A172 (cell line): ENCODE measurements around the gene GLMN. TPM values are rescaled to one million over a fixed set of nuclear protein-coding genes. Genes with fewer than 3 reads are reported as not detected.

Experiments
- DNase-seq: peaks from one replicate; pipeline ENCODE4 v3.0.0-alpha.2; 2015; ENCODE audit warnings: low spot score
- total RNA-seq: library from RNA; depleted of rRNA; stranded (reverse); fragments of >200 nt; shearing (Covaris generic); gene quantifications from 2 replicates; pipeline ENCODE4 v1.2.3, GENCODE V29; 2014; rRNA removed

The GLMN gene, protein sequence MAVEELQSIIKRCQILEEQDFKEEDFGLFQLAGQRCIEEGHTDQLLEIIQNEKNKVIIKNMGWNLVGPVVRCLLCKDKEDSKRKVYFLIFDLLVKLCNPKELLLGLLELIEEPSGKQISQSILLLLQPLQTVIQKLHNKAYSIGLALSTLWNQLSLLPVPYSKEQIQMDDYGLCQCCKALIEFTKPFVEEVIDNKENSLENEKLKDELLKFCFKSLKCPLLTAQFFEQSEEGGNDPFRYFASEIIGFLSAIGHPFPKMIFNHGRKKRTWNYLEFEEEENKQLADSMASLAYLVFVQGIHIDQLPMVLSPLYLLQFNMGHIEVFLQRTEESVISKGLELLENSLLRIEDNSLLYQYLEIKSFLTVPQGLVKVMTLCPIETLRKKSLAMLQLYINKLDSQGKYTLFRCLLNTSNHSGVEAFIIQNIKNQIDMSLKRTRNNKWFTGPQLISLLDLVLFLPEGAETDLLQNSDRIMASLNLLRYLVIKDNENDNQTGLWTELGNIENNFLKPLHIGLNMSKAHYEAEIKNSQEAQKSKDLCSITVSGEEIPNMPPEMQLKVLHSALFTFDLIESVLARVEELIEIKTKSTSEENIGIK
- total RNA-seq = 11.0 and 11.9 TPM in 2 replicates

DNA sequence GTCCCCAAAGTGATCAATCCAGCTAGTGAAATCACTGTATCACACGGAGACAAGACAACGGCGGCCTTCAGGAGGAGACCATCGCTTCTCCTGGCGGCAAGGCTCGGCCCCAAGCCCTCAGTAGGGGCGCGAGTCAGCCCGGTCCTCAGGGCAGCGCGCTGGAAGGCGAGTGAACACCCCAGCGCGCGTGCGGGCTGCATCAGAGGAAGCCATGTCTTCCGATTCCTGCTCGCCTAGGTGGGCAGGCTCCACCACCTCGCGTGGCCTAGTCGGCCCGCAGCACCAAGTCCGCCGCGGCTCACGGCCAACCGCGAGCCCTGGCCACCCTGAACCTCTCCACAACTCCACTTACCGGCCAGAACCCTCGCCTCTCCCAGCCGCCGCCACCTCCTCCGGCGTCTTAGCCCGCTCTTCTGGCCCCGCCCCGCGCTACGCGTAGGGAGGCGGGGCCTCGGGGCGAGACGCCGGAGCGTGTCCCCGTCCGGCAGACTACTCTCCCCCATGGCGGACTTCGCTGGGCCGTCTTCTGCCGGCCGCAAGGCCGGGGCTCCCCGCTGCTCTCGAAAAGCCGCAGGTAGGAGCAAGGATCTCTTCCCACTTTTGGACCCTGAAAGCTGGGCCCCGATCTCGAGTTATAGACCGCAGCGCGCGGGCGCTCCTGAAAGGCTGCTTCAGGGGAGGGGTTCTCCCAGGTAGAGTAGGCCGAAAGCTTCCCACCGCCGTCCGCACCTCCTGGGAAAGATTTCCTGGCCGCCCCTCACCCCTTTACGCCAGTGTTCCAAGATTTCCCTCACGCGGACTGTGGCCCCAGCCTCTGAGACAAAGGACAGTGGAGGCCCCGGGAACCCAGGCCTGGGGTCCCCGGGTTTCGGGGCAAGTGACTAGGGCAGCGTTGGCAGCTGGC is at the start of gene GLMN, which contains the start of gene RPAP2:
Gene GLMN, minus strand, starts transcription at position 415 of the 904 bp plus-strand sequence. CDS start 988 bp downstream, outside the sequence.
Gene RPAP2, plus strand, starts transcription at position 487 of the 904 bp plus-strand sequence. Its CDS starts 15 bp downstream, at position 502.
- DNase-seq = peak; percentile 55

DNA sequence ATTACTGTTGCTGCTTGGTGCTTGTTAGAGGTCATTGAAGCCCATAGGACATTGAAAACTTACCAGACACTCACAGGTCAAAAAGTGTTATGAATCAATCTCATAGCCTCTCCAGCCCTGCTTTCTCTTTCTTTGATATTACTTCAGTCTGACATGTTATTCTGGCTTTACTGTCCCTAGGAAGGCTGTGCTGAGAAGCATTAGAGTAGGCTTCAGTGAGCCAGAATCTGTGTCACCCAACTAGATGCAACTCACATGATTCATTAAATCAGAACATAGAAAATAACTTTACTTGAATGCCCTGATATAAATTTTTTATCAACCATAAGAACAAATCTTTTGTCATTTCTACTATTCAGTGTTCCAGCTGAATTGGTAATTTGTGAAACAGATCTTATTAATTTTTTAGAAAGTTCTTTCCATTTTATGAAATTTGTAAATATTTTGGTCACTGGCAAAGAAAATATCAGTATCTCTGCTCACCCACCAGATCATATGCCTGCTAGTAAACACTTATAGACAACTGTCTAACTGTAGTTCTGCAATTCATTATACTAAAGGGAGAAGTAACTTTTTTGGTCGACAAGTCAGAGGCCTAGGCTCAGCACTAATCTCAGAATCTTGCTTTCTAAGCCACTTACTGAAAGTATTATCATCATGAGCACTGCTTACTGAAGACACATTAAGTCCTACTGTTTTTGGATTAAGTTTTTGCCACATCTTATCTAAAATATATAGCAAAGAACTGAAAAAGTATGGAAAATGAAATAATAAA is 48.3 kb upstream of the GLMN start:
- no peak for DNase-seq

DNA sequence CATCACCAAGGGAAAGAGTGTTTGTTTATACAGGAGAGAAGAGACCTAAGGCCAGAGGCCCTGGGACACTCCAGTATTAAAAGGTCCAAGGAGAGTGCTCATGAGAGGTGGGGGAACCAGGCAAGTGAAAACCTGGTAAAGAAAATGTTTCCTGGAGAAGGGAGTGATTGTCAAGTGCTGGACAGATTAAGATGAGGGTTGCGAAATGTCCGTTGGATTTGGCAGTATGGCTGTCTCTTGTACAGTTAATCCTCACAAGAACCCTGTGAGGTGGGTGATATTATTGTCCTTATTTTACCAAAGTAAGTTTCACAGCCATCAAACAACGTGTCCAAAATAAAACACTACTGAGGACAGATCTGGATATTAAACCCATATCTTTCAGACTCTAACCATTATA is 44.3 kb upstream of the GLMN start:
- no peak for DNase-seq

DNA sequence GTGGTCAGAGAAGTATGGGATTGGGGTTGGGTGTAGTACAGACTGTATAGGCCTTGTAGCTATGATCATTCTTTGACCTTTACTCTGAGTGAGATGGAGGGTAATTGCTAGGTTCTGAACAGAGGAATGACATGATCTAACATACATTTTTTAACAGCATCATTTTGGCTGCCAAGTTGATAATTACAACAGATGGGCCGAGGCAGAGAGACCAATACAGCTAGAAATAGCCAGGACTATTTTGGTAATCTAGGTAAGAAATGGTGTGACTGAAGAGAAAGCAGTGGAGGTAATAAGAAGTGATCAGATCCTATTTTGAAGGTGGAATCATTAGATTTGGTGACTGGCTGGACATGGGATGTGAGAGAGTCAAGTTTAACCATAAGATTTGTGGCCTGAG is 43.6 kb upstream of the GLMN start:
- DNase-seq = no peak

DNA sequence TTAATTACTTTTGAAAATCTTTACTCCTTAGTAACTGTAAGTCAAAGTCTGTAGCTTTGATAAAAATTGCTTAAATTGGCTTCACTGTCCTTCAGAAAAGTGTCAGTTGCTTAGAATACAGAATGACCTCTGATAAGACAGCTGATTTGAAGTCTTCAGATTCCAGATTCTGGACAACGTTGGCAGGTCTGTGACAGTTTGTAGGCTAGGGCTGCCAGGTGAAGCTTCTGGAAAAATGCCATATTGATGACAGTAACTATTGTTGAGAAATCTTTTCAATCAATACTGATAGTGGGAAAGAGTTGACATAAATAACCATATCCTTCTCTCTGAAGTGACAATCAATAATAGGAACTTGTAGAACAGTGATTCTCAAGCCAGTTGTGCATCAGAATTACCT is 41.4 kb upstream of the GLMN start:
- no peak for DNase-seq

DNA sequence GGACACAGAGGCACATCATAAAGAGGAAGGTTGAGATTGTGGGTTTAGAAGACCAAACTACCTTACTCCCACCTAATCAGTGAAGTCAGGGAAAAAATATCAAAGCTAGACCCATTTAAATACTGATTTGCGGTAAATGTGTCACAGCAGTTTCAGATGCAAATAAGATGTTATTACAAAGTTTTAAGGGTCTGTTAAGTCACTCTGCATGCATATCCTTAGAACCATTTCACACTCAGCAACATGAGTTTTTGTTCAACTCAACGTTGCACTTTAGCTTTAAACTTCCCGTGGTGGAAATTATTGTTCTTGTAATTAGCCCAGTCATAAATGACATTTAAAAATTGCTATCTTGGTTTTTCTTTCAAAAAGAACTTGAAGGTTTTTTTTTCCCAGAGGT is 34.9 kb upstream of the GLMN start:
- no peak for DNase-seq

DNA sequence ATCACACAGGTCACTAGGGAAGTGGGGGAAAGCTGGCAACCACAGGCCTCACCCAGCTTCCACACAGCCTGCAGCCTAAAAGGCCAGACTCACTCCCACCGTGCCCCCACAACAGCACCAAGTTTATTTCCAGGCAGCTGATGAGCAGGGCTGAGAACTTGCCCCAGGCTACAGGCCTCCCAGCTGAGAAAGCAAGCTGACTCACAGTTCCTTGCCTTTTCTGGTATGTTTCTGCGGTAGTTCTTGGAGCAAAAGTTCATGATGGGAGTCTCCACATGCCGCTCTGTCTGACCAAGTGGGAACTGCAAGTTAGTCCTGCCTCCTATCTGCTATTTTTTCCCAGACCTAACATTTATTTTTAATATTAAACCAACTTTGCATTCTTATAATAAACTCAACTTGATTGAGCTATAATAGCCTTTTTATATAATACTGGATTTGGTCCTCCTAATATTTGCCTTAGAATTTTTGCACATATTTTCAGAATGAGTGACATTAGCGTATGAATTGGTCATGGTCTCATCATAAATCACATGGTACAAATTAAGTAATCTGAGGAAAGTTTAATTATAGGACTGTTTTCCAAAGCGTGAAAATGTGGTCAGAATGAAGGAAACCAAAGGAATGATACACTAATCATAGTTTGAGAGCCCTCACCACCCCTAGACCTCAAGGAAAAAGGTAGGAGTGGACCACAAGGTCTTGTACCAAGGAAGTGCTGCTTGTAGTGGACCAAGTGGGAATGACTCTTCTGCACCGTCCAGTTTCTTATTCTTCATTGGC is 30.8 kb upstream of the GLMN start:
- DNase-seq = peak; percentile 2

DNA sequence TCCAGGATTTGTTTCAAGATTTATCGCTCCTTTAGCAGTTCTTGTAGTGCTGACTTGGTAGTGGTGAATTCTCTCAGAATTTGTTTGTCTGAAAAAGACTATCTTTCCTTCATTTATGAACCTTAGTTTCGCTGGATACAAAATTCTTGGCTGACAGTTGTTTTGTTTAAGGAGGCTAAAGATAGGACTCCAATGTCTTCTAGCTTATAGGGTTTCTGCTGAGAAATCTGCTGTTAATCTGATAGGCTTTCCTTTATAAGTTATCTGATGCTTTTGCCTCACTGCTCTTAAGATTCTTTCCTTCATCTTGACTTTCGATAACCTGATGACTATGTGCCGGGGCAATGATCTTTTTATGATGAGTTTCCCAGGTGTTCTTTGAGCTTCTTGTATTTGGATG is 29.0 kb upstream of the GLMN start:
- DNase-seq = no peak

DNA sequence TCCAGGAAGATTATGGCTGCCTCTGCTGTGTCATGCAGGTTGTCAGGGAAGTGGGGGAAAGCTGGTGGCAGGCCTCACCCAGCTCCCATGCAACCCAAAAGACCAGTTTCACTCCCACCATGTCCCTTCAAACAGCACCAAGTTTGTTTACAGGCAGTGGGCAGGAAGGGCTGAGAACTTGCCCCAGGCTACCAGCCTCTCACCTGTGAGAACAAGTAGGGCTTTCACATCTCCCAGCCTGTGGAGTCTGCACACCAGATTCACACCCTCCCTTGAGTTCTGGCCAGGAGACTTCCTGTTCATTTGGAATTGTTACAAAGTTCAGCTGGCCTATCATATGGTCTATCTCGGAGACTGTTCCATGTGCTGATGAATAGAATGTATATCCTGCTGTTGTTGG is 27.9 kb upstream of the GLMN start:
- DNase-seq = no peak

DNA sequence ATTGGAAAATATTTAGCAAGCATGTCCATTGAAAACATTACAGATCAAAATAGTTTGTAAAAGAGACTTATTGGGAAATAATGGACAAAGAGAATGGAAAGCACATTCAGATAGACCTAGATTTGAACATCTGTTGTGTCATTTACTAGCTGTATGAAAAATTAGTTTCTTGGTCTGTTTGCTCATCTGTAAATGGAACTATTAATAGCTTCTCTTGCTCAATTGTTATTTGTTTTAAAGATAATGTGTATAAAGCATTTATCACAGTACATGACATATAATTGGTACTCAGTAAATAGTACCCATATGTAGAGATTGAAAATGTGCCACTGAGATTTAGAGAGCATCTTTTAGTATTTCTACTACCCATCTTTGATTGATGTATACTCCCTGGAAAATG is 26.0 kb upstream of the GLMN start:
- DNase-seq = no peak

DNA sequence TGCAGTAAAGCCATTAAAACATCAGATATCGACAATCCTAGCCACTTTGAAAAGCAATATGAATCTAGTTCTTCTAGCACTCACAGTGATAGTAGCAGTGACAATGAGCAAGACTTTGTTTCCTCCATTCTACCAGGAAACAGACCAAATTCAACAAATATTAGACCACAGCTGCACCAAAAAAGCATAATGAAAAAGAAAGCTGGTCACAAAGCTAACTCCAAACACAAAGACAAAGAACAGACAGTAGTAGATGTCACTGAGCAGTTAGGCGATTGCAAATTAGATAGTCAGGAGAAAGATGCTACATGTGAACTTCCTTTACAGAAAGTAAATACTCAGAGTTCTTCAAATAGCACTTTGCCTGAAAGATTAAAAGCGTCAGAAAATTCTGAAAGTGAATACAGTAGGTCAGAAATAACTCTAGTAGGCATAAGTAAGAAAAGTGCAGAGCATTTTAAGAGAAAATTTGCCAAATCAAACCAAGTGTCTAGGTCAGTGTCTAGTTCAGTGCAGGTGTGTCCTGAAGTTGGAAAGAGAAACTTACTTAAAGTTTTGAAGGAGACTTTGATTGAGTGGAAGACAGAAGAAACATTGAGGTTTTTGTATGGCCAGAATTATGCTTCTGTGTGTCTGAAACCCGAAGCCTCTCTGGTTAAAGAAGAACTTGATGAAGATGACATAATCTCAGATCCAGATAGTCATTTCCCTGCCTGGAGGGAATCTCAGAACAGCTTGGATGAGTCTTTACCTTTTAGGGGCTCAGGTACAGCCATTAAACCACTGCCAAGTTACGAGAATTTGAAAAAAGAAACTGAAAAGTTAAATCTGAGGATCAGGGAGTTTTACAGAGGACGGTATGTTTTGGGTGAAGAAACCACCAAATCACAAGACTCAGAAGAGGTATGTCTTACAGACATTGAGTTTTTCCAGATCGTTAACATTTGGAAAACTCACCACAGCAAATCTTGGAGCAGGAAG is 25.0 kb upstream of the GLMN start:
- no peak for DNase-seq

DNA sequence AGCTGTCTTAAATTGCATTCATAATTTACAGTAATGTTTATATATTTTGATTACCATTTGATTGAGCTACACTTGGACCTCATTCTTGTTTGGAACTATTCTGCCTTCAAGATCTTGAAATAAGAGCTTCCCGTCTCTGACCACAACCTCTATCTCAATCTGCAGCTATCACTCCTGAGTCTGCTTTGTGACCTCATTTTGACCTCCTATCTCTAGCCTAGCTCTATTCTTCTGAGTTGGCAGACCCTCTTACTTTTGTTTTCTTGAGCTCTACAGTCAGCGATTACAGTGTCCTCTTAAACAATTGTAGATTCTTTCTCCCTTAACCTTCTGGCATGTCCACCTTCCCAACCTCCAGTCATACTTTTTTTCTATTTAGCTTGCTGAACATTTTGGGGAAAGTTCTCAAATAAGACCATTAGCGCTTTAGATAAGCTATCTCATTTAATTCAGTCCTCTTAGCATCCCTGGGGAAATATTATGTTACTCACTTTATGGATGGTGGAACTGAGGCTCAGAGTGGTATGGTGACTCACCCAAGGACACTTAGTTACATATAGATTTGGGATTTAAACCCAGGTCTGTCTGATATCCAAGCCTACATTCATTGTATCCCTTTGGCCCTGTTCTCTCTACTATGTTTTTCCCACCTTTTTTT is 19.2 kb upstream of the GLMN start:
- no peak for DNase-seq

DNA sequence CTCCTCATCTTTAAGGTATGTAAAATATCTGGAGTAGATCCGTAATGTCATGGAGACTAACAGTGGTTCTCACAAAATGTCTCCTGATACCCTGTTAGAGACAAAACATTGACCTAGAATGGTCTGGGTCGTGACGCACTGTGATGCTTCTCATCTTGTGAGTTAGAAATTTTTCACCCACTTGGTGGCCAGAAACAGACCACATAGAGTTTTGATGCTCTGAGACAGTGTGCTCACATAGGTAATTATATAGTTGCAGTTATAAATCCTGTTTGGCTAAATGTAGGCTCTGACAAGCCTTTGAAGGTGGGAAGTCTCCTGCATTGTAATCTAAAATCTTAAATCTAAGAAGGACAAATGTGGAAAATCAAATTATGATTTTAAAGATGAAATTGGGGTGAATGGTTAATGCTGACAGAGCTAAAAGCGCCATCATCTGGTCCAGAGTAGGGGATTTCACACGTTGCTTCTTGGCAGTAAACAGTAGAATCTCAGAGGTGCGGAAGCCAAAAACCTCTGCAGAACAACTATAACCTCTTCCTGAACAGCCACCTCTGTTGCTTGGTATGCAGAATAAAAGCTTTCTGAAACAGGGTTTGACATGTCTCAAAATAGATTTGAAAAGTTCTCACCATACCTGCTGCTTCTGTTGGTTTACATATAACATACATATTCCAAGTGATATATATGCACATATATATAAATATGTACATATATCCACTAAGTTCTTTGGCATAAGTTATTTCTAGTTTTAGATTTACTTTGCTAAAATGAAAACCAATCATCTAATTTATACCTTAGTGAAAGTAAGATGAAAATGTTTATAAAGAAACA is 17.2 kb upstream of the GLMN start:
- DNase-seq = no peak

DNA sequence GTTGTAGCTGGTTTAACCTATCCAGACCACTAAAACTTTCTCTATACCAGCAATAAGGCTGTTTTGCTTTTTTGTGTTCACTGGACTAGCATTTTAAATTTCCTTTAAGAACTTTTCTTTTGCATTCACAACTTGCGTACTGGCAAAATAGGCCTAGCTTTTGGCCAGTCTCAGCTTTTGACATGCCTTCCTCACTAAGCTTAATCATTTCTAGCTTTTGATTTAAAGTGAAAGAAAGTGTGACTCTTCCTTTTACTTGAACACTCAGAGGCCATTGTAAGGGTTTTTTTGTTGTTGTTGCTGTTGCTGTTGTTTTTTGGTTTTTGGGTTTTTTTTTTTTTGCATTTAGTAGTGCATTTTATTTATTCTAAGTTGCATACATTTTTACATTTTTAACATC is 15.2 kb upstream of the GLMN start:
- no peak for DNase-seq

DNA sequence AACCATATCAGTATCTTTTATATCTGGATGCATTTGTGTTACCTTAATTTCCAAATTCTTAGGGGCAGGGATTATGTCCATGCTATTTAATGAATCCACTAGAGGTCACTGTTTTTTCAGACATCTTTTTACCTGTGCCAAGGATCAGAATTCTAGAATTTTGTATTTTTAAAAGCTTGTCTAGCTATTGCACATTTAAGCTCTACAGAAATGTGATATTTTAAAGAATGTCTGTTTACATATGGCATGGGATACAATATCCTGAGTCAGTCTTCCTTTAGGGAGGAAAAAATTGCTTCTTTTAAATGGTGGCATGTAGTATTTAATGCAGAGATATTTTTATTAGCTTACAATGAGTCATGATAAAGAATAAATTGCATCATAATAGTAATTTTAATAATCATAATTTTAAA is 11.4 kb upstream of the GLMN start:
- DNase-seq = peak; percentile 6

DNA sequence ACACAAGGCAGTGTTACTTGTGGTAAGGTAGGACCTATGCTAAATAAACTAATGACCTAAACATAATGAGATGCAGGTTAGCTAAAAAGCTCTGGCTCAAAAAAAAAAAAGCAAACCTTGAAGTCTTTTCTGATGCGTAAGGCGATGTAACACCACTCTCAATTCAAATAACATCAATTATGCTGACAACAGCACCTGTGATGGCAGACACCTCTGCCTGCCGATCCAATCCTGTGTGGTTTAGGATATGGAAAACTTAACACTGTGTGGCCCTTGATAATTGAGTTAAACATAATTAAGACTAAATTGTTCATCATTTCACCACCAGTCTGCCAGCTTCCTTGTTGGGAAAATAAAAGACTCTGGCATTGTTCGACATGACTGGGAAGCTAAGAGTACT is 9.2 kb upstream of the GLMN start:
- DNase-seq = no peak

DNA sequence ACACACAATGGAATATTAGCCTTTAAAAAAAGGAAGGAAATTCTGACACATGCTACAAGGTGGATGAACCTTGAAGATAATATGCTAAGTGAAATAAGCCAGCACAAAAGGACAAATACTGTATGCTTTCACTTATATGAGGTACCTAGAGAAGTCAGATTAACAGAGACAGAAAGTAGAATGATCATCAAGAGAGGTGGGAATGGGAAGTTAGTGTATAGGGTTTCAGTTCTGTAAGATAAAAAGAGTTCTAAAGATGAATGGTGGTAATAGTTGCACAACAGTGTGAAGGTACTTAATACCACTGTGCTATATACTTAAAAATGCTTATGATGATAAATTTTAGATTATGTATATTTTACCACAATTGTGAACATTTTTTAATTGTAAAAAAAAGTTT is 7.2 kb upstream of the GLMN start:
- no peak for DNase-seq

DNA sequence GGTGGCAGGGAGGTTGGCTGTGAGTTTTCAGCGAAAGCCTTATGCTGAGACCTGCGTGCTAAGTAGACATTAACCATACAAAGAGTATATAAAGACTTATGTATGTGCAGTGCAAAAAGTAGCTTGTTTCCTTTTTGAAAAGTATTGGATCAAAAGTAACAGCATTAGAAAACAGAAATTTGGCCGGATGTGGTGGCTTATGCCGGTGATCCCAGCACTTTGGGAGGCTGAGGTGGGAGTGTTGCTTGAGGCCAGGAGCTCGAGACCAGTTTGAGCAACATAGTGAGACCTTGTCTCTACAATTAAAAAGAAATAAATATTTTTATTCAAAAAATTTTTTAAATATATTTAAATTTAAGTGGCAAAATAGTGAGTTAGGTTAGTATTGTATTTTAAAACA is 2.2 kb upstream of the GLMN start:
- DNase-seq = no peak
